Fibroblast of the aortic adventitia (primary cell): Measurements from ENCODE around the gene NELL1. TPM values are rescaled to one million over a fixed set of nuclear protein-coding genes. Genes with fewer than 3 reads are reported as not detected.

Experiments
- DNase-seq: peaks from one replicate; pipeline ENCODE4 v3.0.0-alpha.2; 2010; ENCODE audit warnings: low read depth
- H3K4me3 ChIP-seq: 2 replicates; pipeline ENCODE4 v1.5.1; 2011; ENCODE audit warnings: low read depth, mild to moderate bottlenecking, control low read depth, low read length, moderate library complexity
- CTCF ChIP-seq: IDR thresholded peaks from 2 replicates; pipeline ENCODE4 v1.5.1; 2011; ENCODE audit warnings: mild to moderate bottlenecking, low read length, control low read depth, inconsistent platforms; ENCODE audit not compliant: insufficient read depth
- total RNA-seq: library from RNA; depleted of rRNA; stranded (reverse); fragments of >200 nt; gene quantifications from 2 replicates; pipeline ENCODE4 v1.2.3, GENCODE V29; 2012; ENCODE audit warnings: low replicate concordance

NELL1 gene
- total RNA-seq, 1 donor: not detected

GRCh38 chr11:21415606-21416005, 746.2 kb downstream of the NELL1 start:
- no peak for TF ChIP-seq CTCF
- no peak for DNase-seq

GRCh38 chr11:21421711-21422329, 752.4 kb downstream of the NELL1 start:
- TF ChIP-seq CTCF: no peak
- H3K4me3 ChIP-seq: no peak overlapping the region
- DNase-seq: no peak

More at GRCh38 chr11:21415606-21416005, 746.2 kb downstream of the NELL1 start:
- H3K4me3 ChIP-seq: no peak overlapping the region

- no peak overlapping the region for H3K4me3 ChIP-seq
- DNase-seq: no peak
- TF ChIP-seq CTCF: no peak
Measured at GRCh38 chr11:21426931-21427330, 757.5 kb downstream of the NELL1 start.

GRCh38 chr11:21427726-21428125, 758.3 kb downstream of the NELL1 start:
- no peak for TF ChIP-seq CTCF
- no peak overlapping the region for H3K4me3 ChIP-seq
- no peak for DNase-seq

GRCh38 chr11:21428796-21429195, 759.4 kb downstream of the NELL1 start:
- DNase-seq: no peak
- H3K4me3 ChIP-seq: no peak overlapping the region
- TF ChIP-seq CTCF: no peak

- TF ChIP-seq CTCF: no peak
- DNase-seq: no peak
- no peak overlapping the region for H3K4me3 ChIP-seq
Measured at GRCh38 chr11:21429401-21429800, 760.0 kb downstream of the NELL1 start.

GRCh38 chr11:21430537-21430936, 761.2 kb downstream of the NELL1 start:
- no peak for DNase-seq
- no peak for TF ChIP-seq CTCF
- H3K4me3 ChIP-seq: no peak overlapping the region
